HL-60/S4 treated with retinoic acid at 250 ng/mL for 4 days and 3 days (cell line): ENCODE results near the gene CCDC61.

Experiments used
- in situ Hi-C: fragments of 300-500 bp; cut with MboI; formaldehyde crosslinking; loops from 2 replicates; pipeline ENCODE4 v1.7.0; 2022; ENCODE audit warnings: low sequenced_read_pairs

CCDC61 gene

GRCh38 chr19:46036744-46037128 lies 41.5 kb downstream of the CCDC61 start:
- in situ Hi-C loops, result no loop called here

GRCh38 chr19:46040125-46040524 lies 44.9 kb downstream of the CCDC61 start:
- in situ Hi-C loops, result no loop called here

- in situ Hi-C loops, result no loop called here
Observed at GRCh38 chr19:46040952-46041500, 45.8 kb downstream of the CCDC61 start, which contains the start of gene IGFL4. Gene IGFL4 (minus strand): TSS chr19:46041002. CDS start chr19:46040962, 40 bp downstream.

- in situ Hi-C loops, result no loop called here
Observed at GRCh38 chr19:46042252-46042883, 47.1 kb downstream of the CCDC61 start.

GRCh38 chr19:46043519-46043918 lies 48.3 kb downstream of the CCDC61 start:
- in situ Hi-C loops, result no loop called here

GRCh38 chr19:46049597-46049996 lies 54.3 kb downstream of the CCDC61 start:
- in situ Hi-C loops, result no loop called here

- in situ Hi-C loops, result no loop called here
Observed at GRCh38 chr19:46052896-46053295, 57.6 kb downstream of the CCDC61 start.

- in situ Hi-C loops, result no loop called here
Observed at GRCh38 chr19:46056536-46056935, 61.3 kb downstream of the CCDC61 start.

- in situ Hi-C loops, result no loop called here
Observed at GRCh38 chr19:46058778-46059177, 63.5 kb downstream of the CCDC61 start.

GRCh38 chr19:46060012-46060411 lies 64.7 kb downstream of the CCDC61 start:
- in situ Hi-C loops, result no loop called here

- in situ Hi-C loops, result no loop called here
Observed at GRCh38 chr19:46063201-46063600, 67.9 kb downstream of the CCDC61 start.

- in situ Hi-C loops, result no loop called here
Observed at GRCh38 chr19:46065486-46066071, 70.3 kb downstream of the CCDC61 start.

- in situ Hi-C loops, result no loop called here
Observed at GRCh38 chr19:46066471-46066870, 71.2 kb downstream of the CCDC61 start.

GRCh38 chr19:46067691-46068090 lies 72.4 kb downstream of the CCDC61 start:
- in situ Hi-C loops, result no loop called here
